NCI-H226 (cell line): ENCODE measurements around the gene EPB41L3.

ENCODE experiments used
- DNase-seq: peaks from one replicate; pipeline ENCODE4 v3.0.0-alpha.2; 2015

The EPB41L3 gene

GRCh38 chr18:5449858-5450509 lies 93.8 kb downstream of the EPB41L3 start:
- no peak for DNase-seq

DNA sequence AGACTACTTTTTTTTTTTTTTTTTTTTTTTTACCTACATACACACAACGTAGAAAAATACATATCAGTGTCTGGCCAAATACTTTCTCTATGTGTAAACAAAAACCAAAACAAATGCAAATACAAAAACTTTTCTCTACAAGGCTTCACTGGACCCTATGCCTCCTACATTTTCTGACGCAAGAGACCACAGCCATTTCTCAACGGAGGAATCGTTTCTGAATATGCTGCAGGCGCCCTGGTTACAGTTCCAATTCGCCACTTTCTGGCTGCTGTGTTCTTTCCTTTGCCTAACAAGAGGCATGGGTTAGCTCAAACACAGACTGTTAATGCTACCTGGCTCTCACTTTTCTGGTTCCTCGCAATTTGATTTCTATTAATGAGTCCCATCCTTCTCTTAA lies 96.4 kb downstream of the EPB41L3 start:
- no peak for DNase-seq

DNA sequence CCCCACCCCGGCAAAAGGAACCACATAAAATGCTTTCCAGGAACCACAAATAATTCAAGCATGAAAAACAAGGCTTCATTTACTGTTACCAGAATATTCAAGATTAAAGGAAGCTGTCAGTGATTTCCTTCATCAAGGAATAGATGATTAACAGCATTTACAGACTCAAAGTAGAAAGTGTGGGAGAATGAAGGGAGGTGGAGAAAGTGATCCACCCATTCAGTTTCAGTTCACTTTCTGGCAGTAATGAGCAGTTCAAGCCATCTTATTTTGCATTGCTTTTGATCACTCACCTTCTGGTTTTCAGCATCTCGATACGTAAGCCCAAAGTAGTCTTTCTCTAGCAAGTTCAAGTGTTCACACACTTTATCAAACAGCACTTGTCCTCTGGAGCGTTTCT lies 99.0 kb downstream of the EPB41L3 start:
- DNase-seq = no peak

DNA sequence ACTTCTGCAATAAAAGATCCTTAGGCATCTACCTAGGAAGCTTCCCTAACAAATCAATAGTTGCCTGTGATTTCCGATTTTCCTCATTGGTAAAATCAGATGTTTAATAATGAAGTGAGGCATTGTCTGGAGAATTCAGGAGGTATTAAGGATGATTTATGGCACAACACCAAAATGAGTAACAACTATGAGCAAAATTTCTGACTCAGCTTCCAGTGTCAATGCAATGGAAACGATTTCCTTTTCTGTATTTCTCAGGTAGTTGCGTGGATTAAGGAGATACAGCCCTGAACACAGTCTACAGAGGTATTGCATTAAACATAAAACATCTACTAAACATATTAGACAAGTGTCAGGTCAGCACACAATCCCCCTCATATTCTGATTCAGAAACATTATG lies 99.5 kb downstream of the EPB41L3 start:
- no peak for DNase-seq

- no peak for DNase-seq
Measured at GRCh38 chr18:5439986-5440696, 103.7 kb downstream of the EPB41L3 start.

DNA sequence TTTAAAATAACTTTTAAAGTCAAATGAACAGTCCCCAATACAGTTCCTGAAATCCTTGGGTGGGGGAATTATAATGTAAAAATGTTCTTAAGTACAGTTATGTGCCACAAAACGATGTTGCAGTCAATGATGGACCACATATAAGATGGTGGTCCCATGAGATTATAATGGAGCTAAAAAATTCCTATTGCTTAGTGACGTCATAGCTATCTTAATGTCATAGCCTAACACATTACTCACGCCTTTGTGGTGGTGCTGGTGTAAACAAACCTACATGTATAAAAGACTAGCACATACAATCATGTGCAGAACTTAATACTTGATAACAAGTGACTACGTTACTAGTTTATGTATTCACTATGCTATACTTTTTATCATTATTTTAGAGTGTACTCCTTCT lies 109.4 kb downstream of the EPB41L3 start:
- no peak for DNase-seq

DNA sequence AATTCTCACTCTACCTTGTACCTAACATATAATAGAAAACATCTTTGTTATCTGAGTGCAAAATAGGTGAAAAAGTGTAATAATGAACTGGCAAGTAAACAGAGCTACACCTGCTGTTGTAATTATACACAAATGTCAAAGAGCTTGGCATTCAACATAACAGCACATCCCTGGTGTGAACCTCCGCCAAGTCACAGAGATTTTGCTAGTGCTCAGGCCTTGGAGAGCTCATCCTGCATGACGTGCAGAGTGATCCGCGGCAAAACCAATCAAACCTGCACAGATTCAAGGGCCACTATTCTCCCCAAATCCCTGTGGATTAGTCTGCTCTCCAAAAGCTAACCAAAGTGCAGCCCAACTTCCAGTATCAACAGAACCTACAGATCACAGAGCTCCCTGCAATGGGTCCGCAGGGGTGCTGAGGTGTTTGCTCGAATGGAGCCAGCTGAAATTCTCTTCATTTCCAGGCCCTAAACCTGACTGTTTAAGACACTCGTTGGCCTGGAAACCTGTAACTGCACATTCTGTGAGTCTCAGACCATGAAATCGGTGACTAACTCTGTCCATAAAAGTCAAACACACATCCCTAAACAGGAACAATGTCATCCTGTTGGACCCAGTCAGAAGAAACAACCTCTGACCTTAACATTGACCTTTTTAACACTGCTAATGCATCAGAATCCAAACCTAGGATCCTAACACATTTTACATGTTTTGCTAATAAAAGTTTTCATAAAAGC lies 111.8 kb downstream of the EPB41L3 start:
- DNase-seq = no peak

DNA sequence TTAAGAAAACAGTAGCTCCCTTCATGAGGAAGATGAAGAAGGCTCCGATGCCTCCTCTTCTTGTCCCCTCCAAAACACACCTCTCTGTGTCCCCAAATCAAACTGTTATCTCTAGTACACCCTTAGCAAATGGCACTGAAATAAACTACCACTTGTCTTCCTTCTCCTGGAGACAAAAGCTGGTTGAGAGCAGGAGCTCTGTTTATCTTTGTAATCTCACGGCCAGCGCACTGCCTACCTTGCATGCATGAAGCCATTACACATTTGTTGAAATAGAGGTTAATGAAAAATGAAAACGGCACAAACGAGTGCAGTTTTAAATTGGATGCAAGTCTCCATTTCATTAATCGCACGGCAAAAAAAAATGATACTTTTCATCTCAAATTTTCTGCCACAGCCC lies 113.7 kb downstream of the EPB41L3 start:
- no peak for DNase-seq

GRCh38 chr18:5429681-5430080 lies 114.1 kb downstream of the EPB41L3 start:
- no peak for DNase-seq

DNA sequence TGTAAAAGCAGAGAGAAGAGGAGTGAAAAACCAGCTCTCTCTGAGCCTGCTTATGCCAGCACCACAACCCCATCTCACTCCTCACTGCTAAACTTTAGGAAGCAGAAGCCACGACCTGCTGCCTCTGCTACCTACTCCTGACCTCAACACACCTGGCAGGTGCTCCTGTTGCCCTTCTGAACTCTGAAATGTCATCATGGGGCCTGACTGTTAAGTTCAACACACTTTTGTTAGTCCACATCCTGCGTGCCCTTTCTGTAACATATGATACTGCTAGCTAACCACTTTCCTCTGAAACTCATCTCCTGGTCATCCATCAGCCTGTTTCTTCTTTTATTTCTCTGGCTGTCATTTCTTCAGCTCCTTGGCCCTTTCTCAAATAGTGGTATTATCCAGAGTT lies 118.1 kb downstream of the EPB41L3 start:
- DNase-seq = no peak

GRCh38 chr18:5424903-5425664 lies 118.7 kb downstream of the EPB41L3 start:
- DNase-seq = peak; percentile 9

- no peak for DNase-seq
Measured at GRCh38 chr18:5422626-5423025, 121.2 kb downstream of the EPB41L3 start.

DNA sequence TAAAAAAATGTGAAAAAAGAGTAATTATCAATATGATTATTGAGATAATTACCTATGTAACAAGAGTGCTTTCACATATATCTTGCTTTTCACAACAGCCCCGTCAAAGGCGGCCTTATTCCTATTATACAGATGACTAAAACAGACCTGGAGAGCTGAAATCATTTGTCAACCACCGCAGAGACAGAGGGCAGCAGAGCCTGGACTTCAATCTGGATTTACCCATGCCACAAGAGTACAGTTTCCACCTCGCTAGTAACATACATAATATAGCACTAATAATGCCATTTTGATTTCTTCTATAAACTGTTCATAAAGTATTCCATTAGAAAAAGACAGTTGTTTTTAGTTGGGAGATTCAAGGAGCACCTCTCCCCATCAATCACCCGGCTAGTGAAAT lies 121.8 kb downstream of the EPB41L3 start:
- no peak for DNase-seq

GRCh38 chr18:5420906-5421305 lies 122.9 kb downstream of the EPB41L3 start:
- DNase-seq = no peak

GRCh38 chr18:5419601-5420000 lies 124.2 kb downstream of the EPB41L3 start:
- DNase-seq = no peak

DNA sequence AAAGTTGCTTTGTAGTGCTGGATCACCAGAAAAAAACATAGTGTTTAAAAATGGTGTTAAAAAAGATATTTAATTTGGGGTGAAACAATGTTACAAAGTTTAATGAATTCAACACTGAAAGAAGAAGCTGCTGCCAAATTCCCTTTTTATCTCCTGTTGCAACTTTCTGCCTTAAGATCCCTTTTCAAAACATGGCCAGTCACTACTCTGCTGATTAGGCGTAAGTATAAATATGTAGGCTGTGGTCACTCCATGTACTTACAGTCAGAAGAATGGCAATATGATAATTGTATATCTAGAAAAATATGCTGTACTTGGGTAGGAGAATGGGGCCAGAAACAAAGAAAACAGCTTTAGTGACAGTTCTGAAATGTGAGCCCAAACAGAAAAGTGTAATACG lies 124.8 kb downstream of the EPB41L3 start:
- DNase-seq = no peak

DNA sequence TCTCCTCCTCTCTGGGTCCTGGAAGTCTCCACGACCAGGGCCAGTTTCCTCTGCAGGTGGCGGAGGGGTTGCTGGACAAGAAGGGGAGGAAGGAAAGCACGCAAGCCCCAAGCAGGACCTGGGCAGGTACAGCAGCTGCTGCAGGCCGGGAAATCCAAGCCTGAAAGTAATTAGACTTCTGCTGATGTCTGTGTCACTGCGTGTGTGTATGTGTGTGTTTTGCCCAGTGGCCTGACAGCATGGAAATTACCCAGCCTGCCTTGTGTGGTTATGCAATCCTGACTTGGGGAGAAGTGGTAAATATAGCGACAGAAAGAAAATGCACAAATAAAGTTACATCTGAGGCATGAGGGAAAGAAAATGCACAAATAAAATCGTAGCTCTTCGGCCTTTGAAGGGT lies 126.5 kb downstream of the EPB41L3 start:
- no peak for DNase-seq

GRCh38 chr18:5416112-5416511 lies 127.7 kb downstream of the EPB41L3 start:
- DNase-seq = no peak

DNA sequence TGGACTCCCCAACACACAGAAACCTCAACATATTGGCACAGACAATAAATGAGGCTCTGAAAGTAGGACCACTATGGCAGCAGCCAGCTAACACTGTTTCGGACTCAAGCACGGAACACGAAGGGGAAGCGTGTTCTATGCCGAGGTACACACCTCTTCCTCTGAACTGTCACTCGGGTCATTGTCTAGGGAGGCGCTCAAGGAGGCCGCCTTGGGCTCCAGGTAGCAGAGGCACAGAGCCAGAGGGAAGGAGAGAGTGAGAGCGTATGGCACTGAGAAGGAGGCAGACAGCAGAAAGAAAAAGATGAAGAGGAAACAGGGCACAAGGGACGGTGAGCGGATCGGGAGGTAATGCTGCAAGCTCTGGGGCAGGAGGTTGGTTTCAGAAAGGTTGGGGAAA lies 128.1 kb downstream of the EPB41L3 start:
- no peak for DNase-seq

- no peak for DNase-seq
Measured at GRCh38 chr18:5415031-5415430, 128.8 kb downstream of the EPB41L3 start.

- DNase-seq = no peak
Measured at GRCh38 chr18:5414546-5414945, 129.3 kb downstream of the EPB41L3 start.

DNA sequence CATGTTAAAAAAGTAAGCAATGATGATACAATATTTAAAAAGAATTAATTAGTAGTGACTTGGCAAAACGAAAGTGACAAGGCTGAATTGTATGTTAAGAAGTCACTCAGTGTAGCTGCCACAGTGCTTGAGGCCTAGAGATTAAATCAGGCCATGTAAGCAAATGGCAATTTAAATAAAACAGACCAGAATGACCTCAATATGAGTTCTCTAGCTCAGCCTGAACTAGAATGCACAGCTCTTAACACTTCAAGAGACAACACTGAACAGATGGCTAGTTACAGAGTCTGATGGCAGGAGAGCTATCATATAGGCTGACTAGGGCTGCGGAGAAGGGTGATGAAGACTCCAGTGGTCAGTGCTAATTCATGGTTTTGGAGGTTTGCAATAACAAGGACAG lies 130.3 kb downstream of the EPB41L3 start:
- DNase-seq = no peak

- DNase-seq = no peak
Measured at GRCh38 chr18:5410582-5410981, 133.2 kb downstream of the EPB41L3 start.
